HepG2 (cell line): ENCODE data around the gene TEX261. TPM values are rescaled to one million over a fixed set of nuclear protein-coding genes. Genes with fewer than 3 reads are reported as not detected.

Source experiments
- GMEB1 ChIP-seq: sonication (generic); formaldehyde crosslinking; IDR thresholded peaks from 2 replicates; pipeline ENCODE4 v1.5.1; 2020; ENCODE audit warnings: missing genetic modification reagents, mild to moderate bottlenecking, borderline replicate concordance
- GRHL1 ChIP-seq: sonication (generic); formaldehyde crosslinking; conservative IDR thresholded peaks from 2 replicates; pipeline ENCODE4 v1.8.0; 2022; ENCODE audit warnings: missing genetic modification reagents
- KDM6A ChIP-seq: IDR thresholded peaks from 2 replicates; pipeline ENCODE4 v1.6.1; 2016; ENCODE audit warnings: low read depth
- MED1 ChIP-seq: sonication (generic); formaldehyde crosslinking; IDR thresholded peaks from 2 replicates; pipeline ENCODE4 v1.4.0; 2020; ENCODE audit warnings: missing genetic modification reagents
- NCOA2 ChIP-seq: sonication (generic); formaldehyde crosslinking; IDR thresholded peaks from 2 replicates; pipeline ENCODE4 v1.8.0; 2022; ENCODE audit warnings: inconsistent platforms
- NR1H2 ChIP-seq: sonication (generic); formaldehyde crosslinking; IDR thresholded peaks from 2 replicates; pipeline ENCODE4 v1.8.1; 2022; ENCODE audit warnings: low read depth, missing genetic modification reagents, borderline replicate concordance
- PBX2 ChIP-seq: IDR thresholded peaks from 2 replicates; pipeline ENCODE4 v1.6.1; 2016; ENCODE audit warnings: control low read depth
- PRPF4 ChIP-seq: fragments of 200-400 bp; formaldehyde crosslinking; IDR thresholded peaks from 2 replicates; pipeline ENCODE4 v1.6.1; 2016; ENCODE audit warnings: low read length, low read depth; ENCODE audit not compliant: poor library complexity, severe bottlenecking
- RFX5 ChIP-seq: IDR thresholded peaks from 2 replicates; pipeline ENCODE4 v1.6.1; 2011; ENCODE audit warnings: low read depth, low read length, improper control_type of control experiment
- SMAD9 ChIP-seq: sonication (generic); formaldehyde crosslinking; IDR thresholded peaks from 2 replicates; pipeline ENCODE4 v1.5.1; 2020; ENCODE audit warnings: mild to moderate bottlenecking, missing genetic modification reagents
- SRY ChIP-seq: sonication (generic); formaldehyde crosslinking; IDR thresholded peaks from 2 replicates; pipeline ENCODE4 v1.8.0; 2022; ENCODE audit warnings: mild to moderate bottlenecking, missing genetic modification reagents
- TP53 ChIP-seq: sonication (generic); formaldehyde crosslinking; conservative IDR thresholded peaks from 2 replicates; pipeline ENCODE4 v1.4.0; 2020; ENCODE audit warnings: missing genetic modification reagents
- ZNF12 ChIP-seq: sonication (generic); formaldehyde crosslinking; IDR thresholded peaks from 2 replicates; pipeline ENCODE4 v1.5.0; 2020; ENCODE audit warnings: missing genetic modification reagents
- ZNF205 ChIP-seq: IDR thresholded peaks from 2 replicates; pipeline ENCODE4 v1.6.1; 2018; ENCODE audit warnings: missing biosample characterization, missing genetic modification reagents
- ZNF224 ChIP-seq: sonication (generic); formaldehyde crosslinking; IDR thresholded peaks from 2 replicates; pipeline ENCODE4 v1.5.0; 2020; ENCODE audit warnings: mild to moderate bottlenecking, missing genetic modification reagents
- ZNF274 ChIP-seq: sonication (generic); formaldehyde crosslinking; IDR thresholded peaks from 2 replicates; pipeline ENCODE4 v1.5.1; 2020; ENCODE audit warnings: mild to moderate bottlenecking, missing genetic modification reagents
- ZNF331 ChIP-seq: sonication (generic); formaldehyde crosslinking; IDR thresholded peaks from 2 replicates; pipeline ENCODE4 v1.4.0; 2020; ENCODE audit warnings: missing genetic modification reagents
- ZNF33B ChIP-seq: sonication (generic); formaldehyde crosslinking; IDR thresholded peaks from 2 replicates; pipeline ENCODE4 v1.5.1; 2020; ENCODE audit warnings: mild to moderate bottlenecking, missing genetic modification reagents
- ZNF441 ChIP-seq: sonication (generic); formaldehyde crosslinking; IDR thresholded peaks from 2 replicates; pipeline ENCODE4 v1.7.0; 2021; ENCODE audit warnings: missing genetic modification reagents, borderline replicate concordance
- ZNF510 ChIP-seq: sonication (generic); formaldehyde crosslinking; IDR thresholded peaks from 2 replicates; pipeline ENCODE4 v1.4.0; 2020; ENCODE audit warnings: low read depth, mild to moderate bottlenecking, missing genetic modification reagents
- ZNF709 ChIP-seq: sonication (generic); formaldehyde crosslinking; IDR thresholded peaks from 2 replicates; pipeline ENCODE4 v1.5.0; 2020; ENCODE audit warnings: mild to moderate bottlenecking, missing genetic modification reagents
- ZNF761 ChIP-seq: sonication (generic); formaldehyde crosslinking; conservative IDR thresholded peaks from 2 replicates; pipeline ENCODE4 v1.4.0; 2020; ENCODE audit warnings: mild to moderate bottlenecking, missing genetic modification reagents
- ZSCAN25 ChIP-seq: sonication (generic); formaldehyde crosslinking; IDR thresholded peaks from 2 replicates; pipeline ENCODE4 v1.8.0; 2022; ENCODE audit warnings: mild to moderate bottlenecking, missing genetic modification reagents
- ZSCAN31 ChIP-seq: sonication (generic); formaldehyde crosslinking; IDR thresholded peaks from 2 replicates; pipeline ENCODE4 v1.5.0; 2020; ENCODE audit warnings: low read depth, mild to moderate bottlenecking, missing genetic modification reagents
- polyA plus RNA-seq, 8 experiments: library from polyadenylated mRNA; depleted of rRNA in 3 of 8; stranded (reverse) in 7 of 8; unstranded in 1 of 8; fragments of >200 nt; fragmentation: Illumina TruSeq in 4 of 8; extraction: Trizol in 4 of 8; gene quantifications; 2 replicates each; pipeline versions ENCODE4 v1.2.1 to v1.2.3, GENCODE V29; 2011 to 2016; ENCODE audit warnings: low read depth in 4 of 8, missing spikeins in 1 of 8, mixed read lengths in 1 of 8; ENCODE audit not compliant: insufficient read depth in 1 of 8
- total RNA-seq, 5 experiments: library from RNA; depleted of rRNA; stranded (reverse); fragments of >200 nt; fragmentation: Illumina TruSeq; extraction: Trizol; gene quantifications; 2 replicates each; pipeline ENCODE4 v1.2.3, GENCODE V29; 2016; ENCODE audit warnings: low read depth in 1 of 5
- TF ChIP-seq, protein P1 (sequence below): sonication (generic); formaldehyde crosslinking; IDR thresholded peaks from 2 replicates; pipeline ENCODE4 v1.5.0; 2020; ENCODE audit warnings: mild to moderate bottlenecking, low read depth, missing genetic modification reagents, borderline replicate concordance
- TF ChIP-seq, protein P2 (sequence below): sonication (generic); formaldehyde crosslinking; IDR thresholded peaks from 2 replicates; pipeline ENCODE4 v1.4.0; 2020; ENCODE audit warnings: missing genetic modification reagents; ENCODE audit errors: not compliant biosample characterization

The TEX261 gene
- total and polyA plus RNA-seq, 2 of the 13 experiments (the other 11 are each of a cell fraction or from before 2014, with no cell fraction given), result 43.8 to 78.7 TPM

DNA sequence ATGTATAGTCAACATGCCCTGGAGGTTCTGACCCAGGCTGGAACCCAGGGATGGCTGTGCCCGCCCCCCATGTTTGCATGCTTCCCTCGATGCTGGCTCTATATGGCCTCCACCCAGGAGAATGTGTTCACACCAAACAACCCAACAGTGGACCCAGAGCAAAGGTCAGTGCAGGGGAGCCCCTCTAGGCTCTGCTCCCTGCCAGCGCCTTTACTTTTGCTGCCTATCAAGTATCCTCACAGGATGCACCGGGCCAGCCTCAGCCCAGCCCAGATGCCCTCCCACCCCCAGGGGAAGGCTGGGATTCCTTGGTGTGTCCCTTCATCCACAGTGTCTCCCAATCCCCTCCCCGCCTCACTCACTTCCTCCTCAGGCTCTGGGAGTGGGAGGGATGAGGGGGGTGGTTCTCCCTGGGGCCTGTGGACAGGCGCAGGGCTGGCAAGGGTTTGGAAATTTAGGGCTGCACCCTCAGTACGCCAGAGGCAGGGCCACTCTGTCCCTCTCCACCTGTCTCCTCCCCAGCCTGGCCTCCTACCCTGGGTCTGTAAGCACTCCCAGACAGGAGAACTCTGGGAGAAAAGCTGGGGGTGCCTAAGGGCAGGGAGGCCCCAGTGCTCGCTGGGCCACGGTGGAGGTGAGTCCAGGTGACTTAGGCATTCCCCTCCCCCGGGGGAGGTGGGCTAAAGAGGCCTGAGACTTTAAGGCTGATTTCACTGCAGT is 56.6 kb downstream of the TEX261 start (continued):
- TF ChIP-seq NR1H2 (CRISPR knock-in tag) (no peak), ZNF510 (no peak), ZNF205 (CRISPR knock-in tag) (0 out of 2 replicates have a peak, but pooled peaks have one; percentile 35), NCOA2 (no peak), ZNF441 (no peak), ZNF224 (CRISPR knock-in tag) (no peak), GRHL1 (CRISPR knock-in tag) (no peak), ZNF12 (CRISPR knock-in tag) (no peak), RFX5 (no peak), PRPF4 (no peak), SMAD9 (CRISPR knock-in tag) (no peak), ZNF274 (CRISPR knock-in tag) (peak; percentile 48; the same call in 1 of the 2 replicates), ZSCAN25 (CRISPR knock-in tag) (peak; percentile 90), MED1 (CRISPR knock-in tag) (no peak), ZSCAN31 (CRISPR knock-in tag) (no peak), ZNF33B (CRISPR knock-in tag) (no peak), ZNF331 (no peak), TP53 (no peak), ZNF709 (CRISPR knock-in tag) (no peak), GMEB1 (CRISPR knock-in tag) (0 out of 2 replicates have a peak, but pooled peaks have one; percentile 21), PBX2 (no peak), ZNF761 (no peak), KDM6A (no peak), SRY (CRISPR knock-in tag) (no peak)
- TF ChIP-seq, protein P1, sequence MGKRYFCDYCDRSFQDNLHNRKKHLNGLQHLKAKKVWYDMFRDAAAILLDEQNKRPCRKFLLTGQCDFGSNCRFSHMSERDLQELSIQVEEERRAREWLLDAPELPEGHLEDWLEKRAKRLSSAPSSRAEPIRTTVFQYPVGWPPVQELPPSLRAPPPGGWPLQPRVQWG (CRISPR knock-in tag), result no peak
- TF ChIP-seq, protein P2, sequence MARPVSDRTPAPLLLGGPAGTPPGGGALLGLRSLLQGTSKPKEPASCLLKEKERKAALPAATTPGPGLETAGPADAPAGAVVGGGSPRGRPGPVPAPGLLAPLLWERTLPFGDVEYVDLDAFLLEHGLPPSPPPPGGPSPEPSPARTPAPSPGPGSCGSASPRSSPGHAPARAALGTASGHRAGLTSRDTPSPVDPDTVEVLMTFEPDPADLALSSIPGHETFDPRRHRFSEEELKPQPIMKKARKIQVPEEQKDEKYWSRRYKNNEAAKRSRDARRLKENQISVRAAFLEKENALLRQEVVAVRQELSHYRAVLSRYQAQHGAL (CRISPR knock-in tag), result no peak
